Left lung (tissue), 10 donors: Measurements from ENCODE around the gene ZFC3H1. TPM values are rescaled to one million over a fixed set of nuclear protein-coding genes. Genes with fewer than 3 reads are reported as not detected.
A peak's percentile ranks its signal among the peaks of the same experiment; 100 is the strongest.
"Not testable (repeated sequence)": the region's sequence is repeated elsewhere in the genome, so short reads cannot be mapped to it uniquely, and the experiment has no call there.

Experiments
- ATAC-seq: fragments of 200-7000 bp; cut with Tn5 transposase; one replicate; pipeline ENCODE4 v1.9.1; 2020; ENCODE audit warnings: moderate library complexity
- DNase-seq, 4 donors: peaks; one replicate each; pipeline ENCODE4 v3.0.0-alpha.2; 2013 to 2020
- H3K27ac ChIP-seq, 2 donors: fragments of 200-600 bp; sonication (generic) in 1 of 2; one replicate each; pipeline versions ENCODE4 v1.5.0 to v1.8.0; 2020 to 2021
- H3K27me3 ChIP-seq, 2 donors: fragments of 200-600 bp; sonication (generic) in 1 of 2; one replicate each; pipeline versions ENCODE4 v1.5.0 to v1.8.0; 2020 to 2021
- H3K36me3 ChIP-seq, 2 donors: fragments of 200-600 bp; sonication (generic) in 1 of 2; one replicate each; pipeline versions ENCODE4 v1.5.0 to v1.8.0; 2020 to 2021
- H3K4me1 ChIP-seq, 2 donors: fragments of 200-600 bp; one replicate each; pipeline ENCODE4 v1.8.0; 2021
- H3K4me3 ChIP-seq, 2 donors: fragments of 200-600 bp; sonication (generic) in 1 of 2; one replicate each; pipeline versions ENCODE4 v1.5.0 to v1.8.0; 2020 to 2021; ENCODE audit warnings: mild to moderate bottlenecking in 1 of 2
- H3K9me3 ChIP-seq, 2 donors: fragments of 200-600 bp; sonication (generic) in 1 of 2; one replicate each; pipeline versions ENCODE4 v1.5.0 to v1.8.0; 2020 to 2021
- intact Hi-C, 2 donors: fragments of 100-400 bp; cut with DNase I; formaldehyde crosslinking; loops; one replicate each; pipeline versions ENCODE4 v1.11.2 to v1.14.2; 2022
- polyA plus RNA-seq, 6 donors: library from polyadenylated mRNA; unstranded; fragments of 120-200 nt; gene quantifications; one replicate each; pipeline ENCODE4 v1.2.1, GENCODE V29; 2013; ENCODE audit not compliant: insufficient read length in 6 of 6
- total RNA-seq, 2 donors: library from RNA; stranded (reverse); fragmentation: NEBNext Ultra II Directional; extraction: Animal tissue kit (Norgen Biotek cat#: 25700); gene quantifications; one replicate each; pipeline ENCODE4 v1.2.1, GENCODE V29; 2021
- TF ChIP-seq, protein P1 (sequence below), 2 donors: fragments of 200-600 bp; sonication (generic) in 1 of 2; IDR thresholded peaks; one replicate each; pipeline versions ENCODE4 v1.5.0 to v1.8.0; 2021; ENCODE audit warnings: antibody characterized with exemption in 2 of 2
- donor health status: DM: no; HTN: yes; CAD: no.
- donor health status: DM: no; HTN: no; CAD: no.

The ZFC3H1 gene
- total and polyA plus RNA-seq, 8 donors, result 40.7 to 95.6 (median 71.0) TPM

- DNase-seq (no peak), ATAC-seq (no peak)
- peaks cover 0 to 26% of the 10 kb centered on the region in 2 donors for H3K36me3 ChIP-seq
- no peak overlapping the region for H3K4me3 ChIP-seq
- H3K4me1 ChIP-seq, result no peaks in the 10 kb centered on the region
- TF ChIP-seq, protein P1, sequence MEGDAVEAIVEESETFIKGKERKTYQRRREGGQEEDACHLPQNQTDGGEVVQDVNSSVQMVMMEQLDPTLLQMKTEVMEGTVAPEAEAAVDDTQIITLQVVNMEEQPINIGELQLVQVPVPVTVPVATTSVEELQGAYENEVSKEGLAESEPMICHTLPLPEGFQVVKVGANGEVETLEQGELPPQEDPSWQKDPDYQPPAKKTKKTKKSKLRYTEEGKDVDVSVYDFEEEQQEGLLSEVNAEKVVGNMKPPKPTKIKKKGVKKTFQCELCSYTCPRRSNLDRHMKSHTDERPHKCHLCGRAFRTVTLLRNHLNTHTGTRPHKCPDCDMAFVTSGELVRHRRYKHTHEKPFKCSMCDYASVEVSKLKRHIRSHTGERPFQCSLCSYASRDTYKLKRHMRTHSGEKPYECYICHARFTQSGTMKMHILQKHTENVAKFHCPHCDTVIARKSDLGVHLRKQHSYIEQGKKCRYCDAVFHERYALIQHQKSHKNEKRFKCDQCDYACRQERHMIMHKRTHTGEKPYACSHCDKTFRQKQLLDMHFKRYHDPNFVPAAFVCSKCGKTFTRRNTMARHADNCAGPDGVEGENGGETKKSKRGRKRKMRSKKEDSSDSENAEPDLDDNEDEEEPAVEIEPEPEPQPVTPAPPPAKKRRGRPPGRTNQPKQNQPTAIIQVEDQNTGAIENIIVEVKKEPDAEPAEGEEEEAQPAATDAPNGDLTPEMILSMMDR (IDR thresholded peaks at IDR 0.05), result no peak
- H3K9me3 ChIP-seq, result no peaks in the 10 kb centered on the region
- no peaks in the 10 kb centered on the region for H3K27me3 ChIP-seq
- no peak overlapping the region for H3K27ac ChIP-seq
- intact Hi-C loops, result no loop called here
Observed at GRCh38 chr12:71694099-71694820, 30.6 kb upstream of the ZFC3H1 start.

DNA sequence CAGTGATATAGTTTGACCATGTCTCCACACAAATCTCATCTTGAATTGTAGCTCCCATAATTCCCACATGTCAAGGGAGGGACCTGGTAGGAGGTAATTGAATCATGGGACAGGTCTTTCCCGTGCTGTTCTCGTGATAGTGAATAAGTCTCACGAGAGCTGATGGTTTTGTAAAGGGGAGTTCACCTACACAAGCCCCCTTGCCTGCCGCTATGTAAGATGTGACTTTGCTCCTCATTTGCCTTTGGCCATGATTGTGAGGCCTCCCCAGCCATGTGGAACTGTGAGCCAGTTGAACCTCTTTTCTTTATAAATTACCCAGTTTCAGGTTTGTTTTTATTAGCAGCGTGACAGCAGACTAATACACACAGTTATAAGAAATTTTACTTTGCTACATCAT lies 30.0 kb upstream of the ZFC3H1 start:
- DNase-seq, H3K27me3 ChIP-seq, H3K9me3 ChIP-seq, H3K4me3 ChIP-seq, H3K27ac ChIP-seq, H3K4me1 ChIP-seq, intact Hi-C loops, ATAC-seq: not testable (repeated sequence)
- peaks cover 0 to 19% of the 10 kb centered on the region in 2 donors for H3K36me3 ChIP-seq

- TF ChIP-seq, protein P1 (IDR thresholded peaks at IDR 0.05), result no peak
- ATAC-seq (no peak), DNase-seq (no peak)
- peaks cover 0 to 14% of the 10 kb centered on the region in 2 donors for H3K36me3 ChIP-seq
- intact Hi-C loops, result no loop called here
- no peaks in the 10 kb centered on the region for H3K27me3 ChIP-seq
- peaks cover 0 to 3% of the 10 kb centered on the region in 2 donors for H3K4me1 ChIP-seq
- no peaks in the 10 kb centered on the region for H3K9me3 ChIP-seq
- no peak overlapping the region for H3K27ac ChIP-seq
- H3K4me3 ChIP-seq, result no peak overlapping the region
Observed at GRCh38 chr12:71693126-71693525, 29.5 kb upstream of the ZFC3H1 start.

GRCh38 chr12:71691504-71692129 lies 28.0 kb upstream of the ZFC3H1 start:
- Histone ChIP-seq H3K4me1 (peaks cover 10 to 17% of the 10 kb centered on the region in 2 donors), H3K36me3 (peaks cover 0 to 1% of the 10 kb centered on the region in 2 donors), H3K27me3 (no peaks in the 10 kb centered on the region), H3K4me3 (no peak overlapping the region), H3K9me3 (no peaks in the 10 kb centered on the region), H3K27ac (no peak overlapping the region)
- no peak for ATAC-seq
- TF ChIP-seq, protein P1 (IDR thresholded peaks at IDR 0.05), result no peak
- intact Hi-C loops, result no loop called here
- no peak for DNase-seq

GRCh38 chr12:71688961-71689570 lies 25.4 kb upstream of the ZFC3H1 start:
- TF ChIP-seq, protein P1 (IDR thresholded peaks at IDR 0.05), result no peak
- Histone ChIP-seq H3K4me3 (no peak overlapping the region), H3K9me3 (no peaks in the 10 kb centered on the region), H3K27me3 (no peaks in the 10 kb centered on the region), H3K27ac (no peak overlapping the region), H3K36me3 (no peaks in the 10 kb centered on the region), H3K4me1 (peaks cover 10 to 21% of the 10 kb centered on the region in 2 donors)
- no peak for ATAC-seq
- intact Hi-C loops, result no loop called here
- DNase-seq, result no peak

GRCh38 chr12:71687172-71687571 lies 23.5 kb upstream of the ZFC3H1 start:
- ATAC-seq, H3K27ac ChIP-seq, DNase-seq, H3K9me3 ChIP-seq, H3K36me3 ChIP-seq, H3K27me3 ChIP-seq, intact Hi-C loops: not testable (repeated sequence)
- peak overlapping the region; percentile 61 to 70 for H3K4me3 ChIP-seq
- peaks cover 10 to 21% of the 10 kb centered on the region in 2 donors for H3K4me1 ChIP-seq
